GM19099 (cell line): Measurements from ENCODE around the gene FHOD3.

Experiments
- POLR2A ChIP-seq: IDR thresholded peaks from 3 replicates; pipeline ENCODE4 v1.6.1; 2011; ENCODE audit warnings: low read depth; ENCODE audit not compliant: insufficient read length; ENCODE audit errors: extremely low read depth

Gene FHOD3

GRCh38 chr18:36770315-36770946 is 472.9 kb downstream of the FHOD3 start:
- no peak for TF ChIP-seq POLR2A

- no peak for TF ChIP-seq POLR2A
Measured at GRCh38 chr18:36771245-36771644, 473.7 kb downstream of the FHOD3 start.

DNA sequence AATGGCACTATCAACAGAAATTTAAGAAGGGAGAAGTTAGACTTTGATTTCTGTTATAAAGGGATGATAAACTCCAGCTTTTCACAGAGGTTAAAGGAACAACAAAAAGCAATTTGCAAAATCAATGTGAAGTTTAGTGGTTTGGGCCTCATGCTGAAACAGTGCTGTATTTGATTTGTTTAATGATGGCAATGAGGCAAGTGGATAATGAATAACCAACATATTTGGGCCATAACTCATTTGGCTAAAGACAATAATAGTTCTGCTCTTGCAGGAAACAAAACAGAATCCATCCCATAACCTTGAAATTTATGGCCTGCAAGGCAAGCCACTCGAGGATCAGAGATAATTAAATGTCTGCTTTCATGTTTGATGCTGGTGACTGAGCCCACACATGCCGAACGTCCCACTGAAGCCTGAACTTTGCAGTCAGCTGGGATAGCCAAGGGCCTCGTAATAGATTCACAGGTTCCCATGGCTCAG is 474.8 kb downstream of the FHOD3 start:
- TF ChIP-seq POLR2A, result no peak

GRCh38 chr18:36775396-36775795 is 477.9 kb downstream of the FHOD3 start:
- TF ChIP-seq POLR2A, result no peak

GRCh38 chr18:36776650-36777049 is 479.1 kb downstream of the FHOD3 start:
- no peak for TF ChIP-seq POLR2A

GRCh38 chr18:36777566-36777965 is 480.1 kb downstream of the FHOD3 start:
- TF ChIP-seq POLR2A, result no peak

- no peak for TF ChIP-seq POLR2A
Measured at GRCh38 chr18:36780748-36781147, 483.2 kb downstream of the FHOD3 start.

DNA sequence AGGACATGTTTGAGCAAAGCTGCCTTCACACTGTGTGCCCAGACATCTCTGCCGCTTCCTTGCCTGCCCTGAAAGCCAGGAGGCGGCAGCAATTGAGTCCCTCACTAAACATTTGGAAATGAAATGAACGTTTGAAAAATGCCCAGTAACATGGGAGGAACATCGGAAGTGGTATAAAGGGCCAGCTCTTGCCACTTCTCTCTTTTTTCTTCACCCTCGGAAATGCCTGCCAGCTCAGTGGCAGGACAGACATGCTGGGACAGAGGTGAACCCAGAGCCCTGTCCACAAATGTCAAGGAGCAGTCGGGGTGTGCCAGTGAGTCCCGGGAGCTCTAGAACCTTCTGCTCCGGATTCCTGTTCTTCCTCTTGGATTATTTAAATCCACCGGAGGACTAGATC is 485.2 kb downstream of the FHOD3 start:
- TF ChIP-seq POLR2A, result no peak

GRCh38 chr18:36783792-36784191 is 486.3 kb downstream of the FHOD3 start:
- no peak for TF ChIP-seq POLR2A

GRCh38 chr18:36786686-36787085 is 489.2 kb downstream of the FHOD3 start:
- no peak for TF ChIP-seq POLR2A

- no peak for TF ChIP-seq POLR2A
Measured at GRCh38 chr18:36792634-36793283, 495.2 kb downstream of the FHOD3 start.

GRCh38 chr18:36798738-36799473 is 501.4 kb downstream of the FHOD3 start:
- no peak for TF ChIP-seq POLR2A

DNA sequence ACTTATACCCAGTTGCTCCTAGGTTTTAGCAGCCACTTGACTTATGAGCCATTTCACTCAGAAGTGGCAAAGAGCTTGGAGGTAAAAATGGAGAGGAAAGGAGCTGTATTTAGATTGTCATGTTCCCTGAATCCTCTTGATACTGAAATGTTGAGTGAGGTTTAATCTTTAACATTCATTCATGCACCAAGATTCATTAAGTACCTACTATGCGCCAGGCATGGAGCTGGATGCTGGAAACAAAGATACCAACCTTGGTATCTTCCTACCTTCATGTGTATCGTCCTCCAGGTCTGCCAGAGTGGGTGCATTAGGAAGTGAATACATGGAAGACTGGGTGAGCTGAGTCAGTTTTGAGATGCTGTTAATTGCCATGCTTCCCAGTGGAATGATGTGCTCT is 507.6 kb downstream of the FHOD3 start:
- no peak for TF ChIP-seq POLR2A

DNA sequence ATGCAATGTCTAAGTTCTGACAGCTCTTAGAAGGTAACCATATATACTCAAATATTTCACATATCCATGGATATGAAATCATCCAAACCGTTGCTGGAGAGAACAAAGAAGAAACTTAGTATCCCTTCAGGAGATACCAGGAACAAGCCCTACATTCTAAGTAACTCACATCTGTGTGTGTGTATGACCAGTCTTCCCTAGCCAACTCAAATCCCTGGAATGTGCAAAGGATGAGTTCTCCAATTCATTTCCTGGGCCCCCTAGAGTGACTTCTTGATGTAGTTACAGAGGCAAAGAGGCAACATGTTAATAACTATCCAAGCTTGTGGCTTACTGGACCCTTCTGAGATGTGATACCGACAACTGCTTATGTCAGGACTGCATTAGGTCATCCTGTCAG is 511.2 kb downstream of the FHOD3 start:
- no peak for TF ChIP-seq POLR2A

- TF ChIP-seq POLR2A, result no peak
Measured at GRCh38 chr18:36809590-36810381, 512.3 kb downstream of the FHOD3 start.

- no peak for TF ChIP-seq POLR2A
Measured at GRCh38 chr18:36811430-36811829, 513.9 kb downstream of the FHOD3 start.

GRCh38 chr18:36811955-36812354 is 514.4 kb downstream of the FHOD3 start:
- no peak for TF ChIP-seq POLR2A
